ENCODE data around the gene GKN1. TPM values are rescaled to one million over a fixed set of nuclear protein-coding genes. Genes with fewer than 3 reads are reported as not detected.

GKN1 gene
- total RNA-seq, 1 donor from 2014 or later = not detected

- DNase-seq (no peak), ATAC-seq (no peak)
- no peaks in the 10 kb centered on the region for H3K9me3 ChIP-seq
- no peak overlapping the region for H3K27ac ChIP-seq
- no peak overlapping the region for H3K4me3 ChIP-seq
- intact Hi-C loops (cut with DNase I) = no loop called here
- no peaks in the 10 kb centered on the region for H3K4me1 ChIP-seq
- H3K27me3 ChIP-seq = no peaks in the 10 kb centered on the region
- no peak for TF ChIP-seq CTCF (IDR thresholded peaks at IDR 0.05)
- no peaks in the 10 kb centered on the region for H3K36me3 ChIP-seq
These were observed 19.2 kb downstream of the GKN1 start for GRCh38 chr2:68993660-68994059.

- no peaks in the 10 kb centered on the region for H3K27me3 ChIP-seq
- no peaks in the 10 kb centered on the region for H3K36me3 ChIP-seq
- peak; percentile 46 for ATAC-seq
- no peaks in the 10 kb centered on the region for H3K4me1 ChIP-seq
- no peak for DNase-seq
- no peak for TF ChIP-seq CTCF (IDR thresholded peaks at IDR 0.05)
- no peaks in the 10 kb centered on the region for H3K9me3 ChIP-seq
- H3K27ac ChIP-seq = no peak overlapping the region
- intact Hi-C loops (cut with DNase I) = no loop called here
- no peak overlapping the region for H3K4me3 ChIP-seq
These were observed 20.4 kb downstream of the GKN1 start for GRCh38 chr2:68994864-68995263.

- no peak for TF ChIP-seq CTCF (IDR thresholded peaks at IDR 0.05)
- Histone ChIP-seq H3K4me1 (no peaks in the 10 kb centered on the region), H3K36me3 (no peaks in the 10 kb centered on the region), H3K4me3 (no peak overlapping the region), H3K27me3 (no peaks in the 10 kb centered on the region), H3K9me3 (no peaks in the 10 kb centered on the region), H3K27ac (no peak overlapping the region)
- no peak for ATAC-seq
- intact Hi-C loops (cut with DNase I) = no loop called here
- no peak for DNase-seq
These were observed 21.5 kb downstream of the GKN1 start for GRCh38 chr2:68995916-68996315.

- H3K4me1 ChIP-seq = no peaks in the 10 kb centered on the region
- no peak for DNase-seq
- no peak overlapping the region for H3K27ac ChIP-seq
- intact Hi-C loops (cut with DNase I) = no loop called here
- ATAC-seq = no peak
- H3K4me3 ChIP-seq = no peak overlapping the region
- no peaks in the 10 kb centered on the region for H3K27me3 ChIP-seq
- no peaks in the 10 kb centered on the region for H3K36me3 ChIP-seq
- no peak for TF ChIP-seq CTCF (IDR thresholded peaks at IDR 0.05)
- no peaks in the 10 kb centered on the region for H3K9me3 ChIP-seq
These were observed 23.0 kb downstream of the GKN1 start for GRCh38 chr2:68997401-68997800.

- intact Hi-C loops (cut with DNase I) = no loop called here
- Histone ChIP-seq H3K4me1 (no peaks in the 10 kb centered on the region), H3K9me3 (no peaks in the 10 kb centered on the region), H3K36me3 (no peaks in the 10 kb centered on the region), H3K4me3 (no peak overlapping the region), H3K27me3 (no peaks in the 10 kb centered on the region), H3K27ac (no peak overlapping the region)
- no peak for TF ChIP-seq CTCF (IDR thresholded peaks at IDR 0.05)
- ATAC-seq = no peak
- DNase-seq = no peak
These were observed 27.4 kb downstream of the GKN1 start for GRCh38 chr2:69001879-69002278.

GRCh38 chr2:69003731-69004130 is 29.3 kb downstream of the GKN1 start:
- no peak for TF ChIP-seq CTCF (IDR thresholded peaks at IDR 0.05)
- Histone ChIP-seq H3K27me3 (no peaks in the 10 kb centered on the region), H3K4me3 (no peak overlapping the region), H3K36me3 (no peaks in the 10 kb centered on the region), H3K4me1 (no peaks in the 10 kb centered on the region), H3K9me3 (no peaks in the 10 kb centered on the region), H3K27ac (no peak overlapping the region)
- ATAC-seq (no peak), DNase-seq (no peak)
- intact Hi-C loops (cut with DNase I) = no loop called here

All from upper lobe of right lung (tissue), 1 donor.